Upper lobe of left lung (tissue), 6 donors: ENCODE results near the gene GJB6. TPM values are rescaled to one million over a fixed set of nuclear protein-coding genes. Genes with fewer than 3 reads are reported as not detected.

Source experiments
- ATAC-seq, 2 donors: fragments of 200-7000 bp; cut with Tn5 transposase; one replicate each; pipeline ENCODE4 v1.9.1; 2022; ENCODE audit warnings: mild to moderate bottlenecking in 2 of 2, moderate library complexity in 2 of 2; ENCODE audit not compliant: low FRiP score in 2 of 2
- DNase-seq, 2 donors: peaks; one replicate each; pipeline ENCODE4 v3.0.0-alpha.2; 2019 to 2020
- H3K27ac ChIP-seq, 4 donors: fragments of 200-600 bp; sonication (generic); one replicate each; pipeline ENCODE4 v1.5.1; 2016 to 2019
- H3K27me3 ChIP-seq, 4 donors: fragments of 200-600 bp; sonication (generic); one replicate each; pipeline ENCODE4 v1.5.1; 2017 to 2019
- H3K36me3 ChIP-seq, 4 donors: fragments of 200-600 bp; sonication (generic); one replicate each; pipeline ENCODE4 v1.5.1; 2016 to 2019
- H3K4me1 ChIP-seq, 4 donors: fragments of 200-600 bp; sonication (generic); one replicate each; pipeline ENCODE4 v1.5.1; 2018 to 2019
- H3K4me3 ChIP-seq, 4 donors: fragments of 200-600 bp; sonication (generic); one replicate each; pipeline ENCODE4 v1.5.1; 2017 to 2019; ENCODE audit warnings: mild to moderate bottlenecking in 2 of 4, moderate library complexity in 1 of 4
- H3K9me3 ChIP-seq, 4 donors: fragments of 200-600 bp; sonication (generic); one replicate each; pipeline ENCODE4 v1.5.1; 2018 to 2019
- EP300 ChIP-seq, 4 donors: sonication (generic); formaldehyde crosslinking; IDR thresholded peaks; one replicate each; pipeline ENCODE4 v1.5.1; 2017; ENCODE audit warnings: antibody characterized with exemption in 4 of 4, control low read depth in 2 of 4
- POLR2A ChIP-seq, 4 donors: fragments of 450-650 bp; IDR thresholded peaks; one replicate each; pipeline ENCODE4 v1.5.1; 2016 to 2017; ENCODE audit warnings: antibody characterized with exemption in 4 of 4, mild to moderate bottlenecking in 2 of 4
- POLR2AphosphoS5 ChIP-seq, 2 donors: sonication (generic); formaldehyde crosslinking; IDR thresholded peaks; one replicate each; pipeline ENCODE4 v1.5.1; 2017; ENCODE audit warnings: antibody characterized with exemption in 2 of 2
- WGBS, 2 donors: methylation state at CpG; one replicate each; pipeline ENCODE4 v1.1.5; 2017 to 2018; 5-methylcytosine and 5-hydroxymethylcytosine counted together
- total RNA-seq, 6 donors: library from RNA; depleted of rRNA in 4 of 6; stranded (reverse); fragments of >200 nt in 4 of 6; gene quantifications; one replicate each; pipeline versions ENCODE4 v1.1.0 to v1.2.1, GENCODE V29; 2016 to 2021
- TF ChIP-seq, protein P1 (sequence below), 6 experiments: fragments of 450-650 bp in 4 of 6; fragments of 200-600 bp in 2 of 6; sonication (generic) in 2 of 6; IDR thresholded peaks; one replicate each; pipeline ENCODE4 v1.5.1; 2016 to 2019; ENCODE audit warnings: antibody characterized with exemption in 6 of 6
- donor health status: DM: no; HTN: no; CAD: no; lungs with moderate emphysema.
- donor health status: DM: no; HTN: yes; CAD: no; lungs with severe emphysema.

The GJB6 gene
- total RNA-seq, 6 donors from 2014 or later: not detected

DNA sequence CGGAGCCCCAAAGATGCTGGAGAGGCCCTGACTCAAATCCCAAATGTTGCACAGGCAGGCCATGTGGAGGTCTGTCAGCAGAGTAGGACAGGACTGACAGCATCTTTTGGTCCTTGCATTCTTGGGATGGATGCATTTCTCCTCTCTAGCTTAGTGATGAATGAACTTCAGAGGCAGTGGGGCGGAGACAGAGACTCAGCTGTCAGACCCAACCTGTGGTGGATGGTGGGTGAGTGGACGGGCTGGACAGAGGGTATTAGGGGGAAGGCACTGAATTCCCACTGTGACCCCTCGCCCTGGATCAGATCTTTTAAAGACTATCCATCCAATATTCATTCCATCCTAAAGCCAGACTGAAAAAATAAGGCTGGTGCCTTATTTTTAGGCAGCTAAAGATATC, 39.3 kb upstream of the GJB6 start:
- TF ChIP-seq POLR2A (IDR thresholded peaks at IDR 0.05) (no peak), EP300 (IDR thresholded peaks at IDR 0.05) (no peak), POLR2AphosphoS5 (IDR thresholded peaks at IDR 0.05) (no peak)
- TF ChIP-seq, protein P1, sequence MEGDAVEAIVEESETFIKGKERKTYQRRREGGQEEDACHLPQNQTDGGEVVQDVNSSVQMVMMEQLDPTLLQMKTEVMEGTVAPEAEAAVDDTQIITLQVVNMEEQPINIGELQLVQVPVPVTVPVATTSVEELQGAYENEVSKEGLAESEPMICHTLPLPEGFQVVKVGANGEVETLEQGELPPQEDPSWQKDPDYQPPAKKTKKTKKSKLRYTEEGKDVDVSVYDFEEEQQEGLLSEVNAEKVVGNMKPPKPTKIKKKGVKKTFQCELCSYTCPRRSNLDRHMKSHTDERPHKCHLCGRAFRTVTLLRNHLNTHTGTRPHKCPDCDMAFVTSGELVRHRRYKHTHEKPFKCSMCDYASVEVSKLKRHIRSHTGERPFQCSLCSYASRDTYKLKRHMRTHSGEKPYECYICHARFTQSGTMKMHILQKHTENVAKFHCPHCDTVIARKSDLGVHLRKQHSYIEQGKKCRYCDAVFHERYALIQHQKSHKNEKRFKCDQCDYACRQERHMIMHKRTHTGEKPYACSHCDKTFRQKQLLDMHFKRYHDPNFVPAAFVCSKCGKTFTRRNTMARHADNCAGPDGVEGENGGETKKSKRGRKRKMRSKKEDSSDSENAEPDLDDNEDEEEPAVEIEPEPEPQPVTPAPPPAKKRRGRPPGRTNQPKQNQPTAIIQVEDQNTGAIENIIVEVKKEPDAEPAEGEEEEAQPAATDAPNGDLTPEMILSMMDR (IDR thresholded peaks at IDR 0.05): no peak
- Histone ChIP-seq H3K4me1 (no peaks in the 10 kb centered on the region), H3K36me3 (no peaks in the 10 kb centered on the region), H3K9me3 (no peaks in the 10 kb centered on the region), H3K27ac (no peak overlapping the region), H3K27me3 (no peaks in the 10 kb centered on the region), H3K4me3 (no peak overlapping the region)
- ATAC-seq (no peak), DNase-seq (no peak)
- WGBS, 2 donors: 70 to 81% methylated on average over 4 of the region's 4 CpGs

DNA sequence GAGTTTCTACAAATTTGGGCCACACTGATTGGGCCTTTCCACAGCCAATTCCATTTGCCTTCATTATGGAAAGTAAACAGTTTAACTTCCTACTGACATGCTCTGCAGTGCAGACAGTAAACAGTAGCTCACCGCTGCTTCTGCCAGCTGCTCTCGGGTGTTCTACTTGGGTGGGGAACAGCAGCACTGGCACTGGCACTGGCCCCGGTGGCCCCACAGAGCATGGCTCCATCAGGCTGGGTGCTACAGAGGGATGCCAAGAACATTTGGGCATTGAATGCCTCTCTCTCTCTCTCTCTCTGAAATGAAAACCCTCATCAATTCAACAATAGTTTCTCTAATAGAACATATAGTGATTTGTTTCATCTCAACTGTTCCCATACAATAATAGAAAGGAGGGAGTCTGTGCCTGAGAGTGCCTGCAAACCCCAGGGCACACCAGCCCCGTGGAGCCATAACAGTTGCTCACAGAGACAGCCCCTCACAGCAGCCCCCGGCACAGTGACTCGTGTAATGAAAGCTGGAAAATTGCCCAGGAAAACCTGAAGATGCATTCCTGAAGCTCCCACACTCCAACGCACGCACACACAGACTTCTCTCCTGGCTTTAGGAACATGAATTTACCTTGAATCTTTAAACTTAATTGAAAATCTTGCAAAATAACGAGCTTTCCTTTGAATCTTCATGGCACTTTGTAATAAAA, 38.2 kb upstream of the GJB6 start:
- DNase-seq (no peak), ATAC-seq (no peak)
- no peak for TF ChIP-seq POLR2A (IDR thresholded peaks at IDR 0.05)
- TF ChIP-seq, protein P1 (IDR thresholded peaks at IDR 0.05): no peak
- TF ChIP-seq EP300 (IDR thresholded peaks at IDR 0.05): no peak
- H3K9me3 ChIP-seq: no peaks in the 10 kb centered on the region
- H3K4me3 ChIP-seq: no peak overlapping the region
- no peaks in the 10 kb centered on the region for H3K27me3 ChIP-seq
- H3K36me3 ChIP-seq: no peaks in the 10 kb centered on the region
- WGBS, 2 donors: 43 to 45% methylated on average over 9 of the region's 9 CpGs
- no peak overlapping the region for H3K27ac ChIP-seq
- no peaks in the 10 kb centered on the region for H3K4me1 ChIP-seq

DNA sequence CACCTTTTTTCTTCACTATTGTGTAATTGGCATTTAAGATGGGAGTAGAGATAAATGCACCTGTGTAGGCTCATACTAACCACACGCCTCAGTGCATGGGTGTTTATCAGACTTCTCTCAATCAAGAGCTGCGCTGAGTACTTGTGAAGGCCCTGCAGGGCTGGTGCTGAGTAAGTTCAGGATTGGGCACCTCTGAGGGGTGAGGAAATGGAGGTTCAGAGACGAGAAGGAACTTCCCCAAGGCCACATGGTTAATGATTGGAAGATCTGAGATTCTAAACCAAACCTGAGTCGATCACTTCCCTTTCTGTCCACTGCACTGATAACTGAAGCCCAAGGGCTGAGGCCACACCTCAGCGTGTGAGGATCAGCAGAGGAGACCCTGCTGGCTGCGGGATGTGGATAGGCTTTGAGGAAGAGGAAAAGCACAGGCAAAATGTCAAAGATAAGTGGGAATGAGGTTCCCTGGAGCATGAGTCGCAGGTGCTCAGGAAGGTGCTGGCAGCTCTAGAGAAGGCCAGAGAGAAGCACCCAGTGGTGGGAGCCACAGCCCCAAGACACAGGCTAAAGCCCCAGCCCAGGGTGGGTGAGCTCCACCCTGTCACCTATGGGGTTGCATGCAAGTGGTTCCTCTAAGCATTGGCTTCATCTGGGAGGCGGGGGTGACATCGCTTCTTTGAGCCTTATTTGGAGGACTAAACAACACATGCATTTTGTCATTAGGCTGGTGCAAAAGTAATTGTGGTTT, 32.3 kb upstream of the GJB6 start:
- ATAC-seq: no peak
- no peak overlapping the region for H3K27ac ChIP-seq
- WGBS, 2 donors: 77 to 83% methylated on average over 9 of the region's 9 CpGs
- H3K4me3 ChIP-seq: no peak overlapping the region
- no peak for DNase-seq
- H3K27me3 ChIP-seq: no peaks in the 10 kb centered on the region
- no peaks in the 10 kb centered on the region for H3K9me3 ChIP-seq
- TF ChIP-seq POLR2AphosphoS5 (IDR thresholded peaks at IDR 0.05) (no peak), EP300 (IDR thresholded peaks at IDR 0.05) (no peak), POLR2A (IDR thresholded peaks at IDR 0.05) (no peak)
- TF ChIP-seq, protein P1 (IDR thresholded peaks at IDR 0.05): no peak
- no peaks in the 10 kb centered on the region for H3K36me3 ChIP-seq
- no peaks in the 10 kb centered on the region for H3K4me1 ChIP-seq

DNA sequence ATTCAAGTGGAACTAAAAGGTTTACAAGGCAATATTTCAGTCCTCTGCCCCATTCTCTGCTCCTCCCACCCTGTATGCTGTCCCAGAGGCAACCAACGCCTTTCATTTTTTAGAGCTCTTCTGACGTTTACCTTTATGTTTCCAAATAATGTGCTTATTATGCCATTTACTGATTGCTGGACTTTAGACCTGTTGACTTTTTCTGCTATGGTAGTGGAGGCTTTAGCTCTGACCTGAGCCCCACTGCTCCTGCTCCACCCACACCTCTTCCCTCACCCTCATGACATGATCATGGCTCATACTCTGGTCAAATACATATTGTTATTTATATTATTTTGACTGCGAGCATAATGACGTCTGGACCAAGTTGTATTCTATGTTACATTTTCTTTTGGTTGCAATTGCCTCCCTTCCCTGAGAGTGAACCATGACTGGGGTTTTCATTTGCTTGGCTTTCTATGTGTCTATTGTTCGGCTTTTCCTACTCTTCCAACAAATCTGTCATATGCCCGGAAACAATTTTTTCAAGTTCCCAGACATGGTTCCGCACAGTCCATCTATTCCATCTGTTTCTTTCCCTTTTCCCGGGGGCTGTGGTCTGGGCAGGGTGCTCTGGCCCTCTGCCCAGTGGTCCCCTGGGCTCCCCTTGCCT, 31.4 kb upstream of the GJB6 start:
- Histone ChIP-seq H3K27me3 (no peaks in the 10 kb centered on the region), H3K4me1 (no peaks in the 10 kb centered on the region), H3K27ac (no peak overlapping the region), H3K4me3 (no peak overlapping the region), H3K9me3 (no peaks in the 10 kb centered on the region), H3K36me3 (no peaks in the 10 kb centered on the region)
- DNase-seq (no peak), ATAC-seq (no peak)
- TF ChIP-seq, protein P1 (IDR thresholded peaks at IDR 0.05): no peak
- TF ChIP-seq EP300 (IDR thresholded peaks at IDR 0.05): no peak
- TF ChIP-seq POLR2AphosphoS5 (IDR thresholded peaks at IDR 0.05): no peak
- TF ChIP-seq POLR2A (IDR thresholded peaks at IDR 0.05): no peak
- WGBS, 2 donors: 80 to 82% methylated on average over 8 of the region's 8 CpGs
